Keratinocyte (primary cell): ENCODE measurements around the gene NUCKS1.

ENCODE experiments used
- EZH2 ChIP-seq: IDR thresholded peaks from one replicate; pipeline ENCODE4 v1.6.1; 2012; ENCODE audit warnings: inconsistent platforms, mild to moderate bottlenecking, low read length, moderate library complexity
- TF ChIP-seq, protein P1 (sequence below), 3 experiments: IDR thresholded peaks in 1 of 3; conservative IDR thresholded peaks in 1 of 3; optimal IDR thresholded peaks in 1 of 3; 2 replicates in 2 of 3; 3 replicates in 1 of 3; pipeline versions ENCODE3 to v1.5.1; 2011; ENCODE audit warnings: low read length in 3 of 3, mild to moderate bottlenecking in 3 of 3, moderate library complexity in 2 of 3, control low read depth in 1 of 3, inconsistent platforms in 1 of 3; ENCODE audit not compliant: insufficient read depth in 2 of 3; ENCODE audit errors: extremely low read depth in 1 of 3

GRCh38 chr1:205751036-205751651 is 1.2 kb upstream of the NUCKS1 start:
- TF ChIP-seq, protein P1, sequence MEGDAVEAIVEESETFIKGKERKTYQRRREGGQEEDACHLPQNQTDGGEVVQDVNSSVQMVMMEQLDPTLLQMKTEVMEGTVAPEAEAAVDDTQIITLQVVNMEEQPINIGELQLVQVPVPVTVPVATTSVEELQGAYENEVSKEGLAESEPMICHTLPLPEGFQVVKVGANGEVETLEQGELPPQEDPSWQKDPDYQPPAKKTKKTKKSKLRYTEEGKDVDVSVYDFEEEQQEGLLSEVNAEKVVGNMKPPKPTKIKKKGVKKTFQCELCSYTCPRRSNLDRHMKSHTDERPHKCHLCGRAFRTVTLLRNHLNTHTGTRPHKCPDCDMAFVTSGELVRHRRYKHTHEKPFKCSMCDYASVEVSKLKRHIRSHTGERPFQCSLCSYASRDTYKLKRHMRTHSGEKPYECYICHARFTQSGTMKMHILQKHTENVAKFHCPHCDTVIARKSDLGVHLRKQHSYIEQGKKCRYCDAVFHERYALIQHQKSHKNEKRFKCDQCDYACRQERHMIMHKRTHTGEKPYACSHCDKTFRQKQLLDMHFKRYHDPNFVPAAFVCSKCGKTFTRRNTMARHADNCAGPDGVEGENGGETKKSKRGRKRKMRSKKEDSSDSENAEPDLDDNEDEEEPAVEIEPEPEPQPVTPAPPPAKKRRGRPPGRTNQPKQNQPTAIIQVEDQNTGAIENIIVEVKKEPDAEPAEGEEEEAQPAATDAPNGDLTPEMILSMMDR (optimal IDR thresholded peaks at IDR 0.05 in 1 of 3, IDR thresholded peaks at IDR 0.05 in 1 of 3, conservative IDR thresholded peaks at IDR 0.05 in 1 of 3; ENCODE audit: extremely low read depth in 1 of 3, insufficient read depth in 2 of 3, low read length in 3 of 3), result no peak
- no peak for TF ChIP-seq EZH2
